ENCODE results near the gene TMEM61. TPM values are rescaled to one million over a fixed set of nuclear protein-coding genes. Genes with fewer than 3 reads are reported as not detected.

TMEM61 gene
- total RNA-seq, 2 experiments from 2014 or later = not detected

DNA sequence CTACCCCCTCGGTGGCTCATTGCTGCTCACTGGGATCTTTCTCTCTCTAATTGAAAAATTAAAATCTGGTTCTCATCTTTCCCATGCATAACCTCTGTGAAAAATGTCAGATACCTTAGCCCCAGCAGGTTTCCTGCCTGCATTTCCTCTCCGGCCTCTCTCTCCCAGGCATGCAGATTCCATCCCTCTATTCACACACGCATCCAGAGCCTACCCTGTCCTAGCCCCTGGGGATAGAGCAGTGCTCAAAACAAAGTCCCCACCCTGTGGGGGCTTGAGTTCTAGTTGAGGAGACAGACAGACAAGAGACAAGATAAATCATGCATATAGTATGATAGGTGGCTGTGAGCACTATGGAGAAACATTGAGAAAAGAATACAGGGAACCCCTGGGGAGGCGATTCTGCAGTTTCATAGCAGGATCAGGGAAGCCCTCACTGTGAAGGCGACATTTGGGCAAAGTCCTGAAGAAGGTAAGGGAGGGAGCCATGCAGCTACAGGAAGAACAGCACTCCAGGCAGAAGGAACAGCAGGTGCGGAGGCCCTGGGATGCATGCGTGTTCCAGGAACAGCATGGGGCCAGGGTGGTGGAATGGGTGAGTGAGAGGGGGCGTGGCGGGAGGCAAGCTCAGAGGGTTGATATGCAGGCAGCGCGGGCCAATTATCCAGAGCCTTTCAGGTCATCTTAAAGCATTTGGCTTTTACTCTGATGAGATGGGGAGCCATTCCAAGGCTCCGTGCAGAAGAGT is 14.8 kb downstream of the TMEM61 start:
- ATAC-seq (ENCODE audit: low read depth) = no peak
- Mint-ChIP-seq H3K27ac (peak overlapping the region; percentile 79), H3K36me3 (no peaks in the 10 kb centered on the region), H3K4me1 (peaks cover 26% of the 10 kb centered on the region), H3K27me3 (peaks cover 44% of the 10 kb centered on the region), H3K4me3 (peak overlapping the region; percentile 62), H3K9me3 (no peaks in the 10 kb centered on the region)
- no peak for DNase-seq
- POLR2A ChIA-PET = interaction anchor here (0.8 to 1.6 kb wide), 2 partner anchors 44 to 50 kb away, joined by 4 to 12 read pairs; no protein-coding TSS in a partner anchor

DNA sequence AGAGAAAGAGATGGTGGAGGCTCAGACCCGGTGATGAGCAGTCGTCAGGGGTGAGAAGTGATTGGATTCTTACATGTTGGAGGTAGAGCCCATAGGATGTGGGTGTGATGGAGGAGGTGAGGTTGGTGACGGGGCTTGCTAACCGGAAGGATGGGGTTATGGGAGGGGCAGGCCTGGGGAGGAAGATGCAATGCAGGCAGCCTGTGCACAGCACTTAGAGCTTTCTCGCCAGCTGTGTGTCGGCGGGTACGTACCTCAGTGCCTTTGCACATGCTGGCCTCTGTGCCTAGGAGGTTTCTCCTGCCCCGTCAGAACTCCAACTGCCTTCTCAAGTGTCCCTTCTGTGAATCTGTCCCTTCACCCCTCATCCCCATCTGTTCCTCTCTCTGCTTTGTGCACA is 15.4 kb downstream of the TMEM61 start:
- Mint-ChIP-seq H3K4me3 (peak overlapping the region; percentile 62), H3K9me3 (no peaks in the 10 kb centered on the region), H3K27me3 (peaks cover 44% of the 10 kb centered on the region), H3K27ac (peak overlapping the region; percentile 79), H3K36me3 (no peaks in the 10 kb centered on the region), H3K4me1 (peaks cover 26% of the 10 kb centered on the region)
- POLR2A ChIA-PET = interaction anchor here (0.8 to 1.6 kb wide), 2 partner anchors 45 to 51 kb away, joined by 4 to 12 read pairs; no protein-coding TSS in a partner anchor
- DNase-seq (peak; percentile 60), ATAC-seq (ENCODE audit: low read depth) (peak; percentile 87)

DNA sequence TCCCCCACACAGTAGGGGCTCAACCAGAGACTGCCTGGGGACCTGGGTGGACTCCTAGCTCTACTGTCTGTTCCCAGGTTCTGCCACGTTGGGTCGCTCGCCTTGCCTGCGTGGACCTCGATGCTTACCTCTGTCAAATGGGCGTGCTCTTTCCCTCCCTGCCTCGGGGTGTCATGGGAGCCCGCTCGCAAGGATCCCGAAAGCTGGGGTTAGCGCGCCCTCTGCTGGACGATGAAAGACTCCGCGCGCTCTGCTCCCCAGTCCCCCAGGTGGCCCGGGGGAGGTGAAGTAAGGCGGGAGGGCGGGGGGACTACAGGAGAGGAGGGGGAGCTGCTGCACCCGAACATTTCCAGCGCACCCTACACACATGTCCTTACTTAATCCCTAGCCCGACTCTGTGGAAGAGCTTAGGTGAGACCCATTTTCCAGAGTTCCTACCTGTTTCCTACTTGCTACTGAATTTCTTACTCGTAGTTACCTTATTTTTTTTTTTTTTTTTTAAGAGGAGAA is 16.0 kb downstream of the TMEM61 start:
- POLR2A ChIA-PET = interaction anchor here (0.5 to 1.6 kb wide), 4 partner anchors 46 to 52 kb away, joined by 4 to 12 read pairs (median 5); no protein-coding TSS in a partner anchor
- ATAC-seq (ENCODE audit: low read depth) = peak; percentile 73
- H3K4me3 Mint-ChIP-seq = peak overlapping the region; percentile 62
- peak overlapping the region; percentile 79 for H3K27ac Mint-ChIP-seq
- H3K9me3 Mint-ChIP-seq = no peaks in the 10 kb centered on the region
- H3K36me3 Mint-ChIP-seq = no peaks in the 10 kb centered on the region
- H3K27me3 Mint-ChIP-seq = peaks cover 44% of the 10 kb centered on the region
- DNase-seq = peak; percentile 90
- peaks cover 26% of the 10 kb centered on the region for H3K4me1 Mint-ChIP-seq

DNA sequence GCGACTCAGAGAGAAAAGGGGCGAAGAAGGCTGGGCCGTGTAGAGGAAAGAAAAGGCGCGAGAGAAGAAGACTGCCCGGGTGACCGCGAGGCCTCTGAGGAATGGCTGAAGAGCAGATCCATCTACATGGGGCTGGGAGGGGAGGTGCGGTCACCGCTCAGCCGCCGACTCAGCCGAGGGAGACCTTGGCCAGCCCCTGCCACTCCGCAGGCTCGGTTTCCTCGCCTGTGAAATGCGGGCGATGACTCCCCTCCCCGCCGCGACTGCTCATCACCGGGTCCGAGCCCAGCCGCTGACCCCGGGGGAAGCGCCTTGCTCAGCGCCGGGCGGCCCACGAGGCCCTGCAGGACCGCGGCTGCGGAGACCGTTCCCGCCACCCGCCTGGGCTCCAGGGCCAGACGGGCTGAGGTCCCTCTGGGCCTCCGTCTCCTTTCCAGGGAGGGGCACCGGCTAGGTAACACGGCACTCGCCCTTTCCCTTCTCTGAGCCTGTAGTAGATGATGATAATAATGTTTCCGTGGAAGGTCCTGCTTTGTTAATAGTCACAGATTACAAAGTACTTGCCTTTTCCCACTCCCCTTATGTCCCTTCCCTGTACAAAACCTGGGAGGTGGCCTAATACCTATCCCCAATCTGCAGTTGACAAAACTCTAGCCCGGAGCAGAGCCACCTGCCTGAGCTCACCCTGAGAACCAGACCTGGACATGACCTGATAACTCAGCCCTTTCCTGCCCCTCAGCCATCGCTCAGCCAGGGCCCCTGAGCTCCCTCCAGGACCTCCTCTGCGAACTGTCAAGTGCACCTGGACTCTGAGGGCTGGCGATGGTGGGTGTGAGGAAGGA is 16.7 kb downstream of the TMEM61 start:
- Mint-ChIP-seq H3K36me3 (no peaks in the 10 kb centered on the region), H3K27ac (no peak overlapping the region), H3K27me3 (peaks cover 44% of the 10 kb centered on the region), H3K4me1 (peaks cover 26% of the 10 kb centered on the region), H3K4me3 (peak overlapping the region; percentile 62), H3K9me3 (no peaks in the 10 kb centered on the region)
- no peak for ATAC-seq (ENCODE audit: low read depth)
- no peak for DNase-seq
- POLR2A ChIA-PET = interaction anchor here (1.3 to 1.6 kb wide), 2 partner anchors 46 to 52 kb away, joined by 4 to 12 read pairs; no protein-coding TSS in a partner anchor

DNA sequence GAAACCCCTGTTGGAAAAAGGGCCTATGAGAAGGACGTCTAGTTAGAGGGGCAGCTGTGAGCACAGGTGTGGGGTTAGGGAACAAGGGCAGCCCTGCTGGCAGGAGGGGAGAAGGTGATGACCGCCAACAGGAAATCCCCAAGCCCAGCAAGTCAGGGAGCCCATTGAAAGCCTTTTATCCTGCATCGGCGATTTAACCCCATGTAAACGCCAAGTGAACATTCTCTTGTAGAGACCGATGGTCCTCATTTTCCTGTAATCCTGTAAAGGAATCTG is 17.2 kb downstream of the TMEM61 start:
- Mint-ChIP-seq H3K36me3 (no peaks in the 10 kb centered on the region), H3K27me3 (peaks cover 44% of the 10 kb centered on the region), H3K27ac (no peak overlapping the region), H3K4me3 (no peak overlapping the region), H3K9me3 (no peaks in the 10 kb centered on the region), H3K4me1 (peaks cover 26% of the 10 kb centered on the region)
- POLR2A ChIA-PET = interaction anchor here (1.3 kb wide), 1 partner anchor 53 kb away, joined by 4 read pairs; no protein-coding TSS in a partner anchor
- no peak for DNase-seq
- ATAC-seq (ENCODE audit: low read depth) = no peak

DNA sequence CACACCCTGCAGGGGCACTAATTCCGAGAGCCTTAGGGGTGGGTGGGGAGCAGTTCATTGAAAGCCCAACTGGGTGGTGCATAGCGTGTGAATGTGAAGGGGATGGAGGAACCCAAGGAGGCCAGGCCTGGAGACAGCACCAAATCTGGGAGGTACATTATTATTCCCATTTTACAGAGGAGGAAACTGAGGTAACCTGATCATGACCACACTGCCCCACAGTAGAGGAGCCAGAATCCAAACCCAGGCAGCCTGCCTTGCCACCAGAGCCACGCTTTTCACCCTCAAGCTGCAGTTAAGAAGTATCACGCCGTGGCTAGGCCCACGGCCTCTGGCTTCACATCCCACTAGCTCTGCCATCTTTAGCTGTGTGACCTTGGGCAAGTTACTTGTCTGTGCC is 17.7 kb downstream of the TMEM61 start:
- POLR2A ChIA-PET = no interaction called here
- H3K9me3 Mint-ChIP-seq = no peaks in the 10 kb centered on the region
- H3K4me1 Mint-ChIP-seq = peaks cover 26% of the 10 kb centered on the region
- no peak overlapping the region for H3K27ac Mint-ChIP-seq
- no peak overlapping the region for H3K4me3 Mint-ChIP-seq
- DNase-seq (no peak), ATAC-seq (ENCODE audit: low read depth) (no peak)
- no peaks in the 10 kb centered on the region for H3K36me3 Mint-ChIP-seq
- peaks cover 44% of the 10 kb centered on the region for H3K27me3 Mint-ChIP-seq

DNA sequence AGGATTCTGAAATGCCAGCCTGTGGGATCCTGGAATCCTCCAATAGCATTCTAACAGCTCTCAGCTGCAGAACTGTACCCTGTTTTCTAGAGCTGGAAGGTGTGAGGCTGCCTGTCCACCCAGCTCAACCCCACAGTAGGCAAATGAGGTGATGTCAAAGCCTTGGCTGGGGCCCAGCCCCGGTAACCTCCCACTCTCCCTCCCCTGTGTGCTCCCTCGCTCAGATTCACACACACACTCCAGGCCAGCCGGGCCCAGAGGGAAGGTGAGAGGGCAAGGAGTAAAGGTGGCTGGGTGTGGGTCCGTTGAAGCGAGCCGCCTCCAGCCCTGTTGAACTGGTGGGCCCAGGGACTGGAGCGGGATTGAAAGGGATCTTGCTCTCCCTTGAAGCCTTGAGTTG is 18.2 kb downstream of the TMEM61 start, which contains the start of gene BSND:
BSND (plus strand) TSS at position 257 of the 400 bp plus-strand sequence. CDS start 254 bp downstream, outside the sequence.
- no peaks in the 10 kb centered on the region for H3K9me3 Mint-ChIP-seq
- peaks cover 44% of the 10 kb centered on the region for H3K27me3 Mint-ChIP-seq
- DNase-seq (no peak), ATAC-seq (ENCODE audit: low read depth) (no peak)
- no peaks in the 10 kb centered on the region for H3K36me3 Mint-ChIP-seq
- POLR2A ChIA-PET = no interaction called here
- H3K4me3 Mint-ChIP-seq = no peak within 1 kb of the TSS
- peaks cover 26% of the 10 kb centered on the region for H3K4me1 Mint-ChIP-seq
- H3K27ac Mint-ChIP-seq = no peak within 1 kb of the TSS

DNA sequence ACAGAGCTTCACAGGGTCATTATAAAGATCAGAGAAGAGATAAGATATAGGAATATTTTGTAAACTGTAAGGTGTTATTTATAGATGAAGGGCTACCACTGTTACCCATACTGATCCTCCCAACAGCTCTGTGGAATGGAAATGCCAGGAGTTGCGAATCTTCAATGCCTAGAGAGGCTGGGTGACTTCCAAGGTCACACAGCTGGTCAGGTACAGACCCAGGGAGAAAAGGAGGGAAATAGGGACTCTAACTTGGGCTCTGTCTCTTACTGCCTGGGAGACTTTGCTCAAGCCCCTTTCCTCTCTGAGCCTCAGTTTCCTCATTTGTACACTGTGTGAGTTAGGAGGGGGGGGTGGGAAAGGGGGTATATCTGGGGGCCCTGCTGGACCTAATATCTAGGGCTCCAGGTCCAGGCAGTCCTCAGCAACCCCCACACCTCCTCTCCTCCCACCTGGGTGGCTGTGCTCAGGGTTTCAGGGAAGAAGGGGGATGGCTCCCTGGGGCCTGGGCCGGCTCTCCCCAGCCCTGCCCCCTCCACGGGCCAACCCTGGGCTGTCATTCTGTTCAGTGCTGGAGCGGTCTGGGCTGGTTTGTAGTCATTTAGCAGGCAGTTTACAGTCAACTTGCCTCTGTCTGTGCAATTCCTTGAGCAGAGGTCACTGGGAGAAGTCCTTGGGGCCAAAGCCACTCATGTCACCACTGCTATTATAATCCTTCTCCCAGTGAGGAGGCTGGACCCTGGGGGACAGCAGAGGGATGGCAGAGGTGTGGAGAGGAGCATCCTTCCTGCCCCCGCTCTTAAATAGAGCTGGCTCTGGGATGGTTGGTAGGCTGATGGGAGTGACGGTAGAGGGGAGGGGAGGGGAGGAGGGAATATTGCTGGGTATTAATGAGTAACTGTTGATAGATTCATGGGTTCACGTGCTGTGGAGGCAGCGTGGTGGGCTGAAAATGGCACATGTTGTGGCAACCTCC is 20.0 kb downstream of the TMEM61 start:
- no peak for ATAC-seq (ENCODE audit: low read depth)
- H3K4me1 Mint-ChIP-seq = peaks cover 17% of the 10 kb centered on the region
- H3K27me3 Mint-ChIP-seq = peaks cover 38% of the 10 kb centered on the region
- no peaks in the 10 kb centered on the region for H3K36me3 Mint-ChIP-seq
- no peak for DNase-seq
- H3K9me3 Mint-ChIP-seq = no peaks in the 10 kb centered on the region
- POLR2A ChIA-PET = no interaction called here
- H3K4me3 Mint-ChIP-seq = no peak overlapping the region
- no peak overlapping the region for H3K27ac Mint-ChIP-seq

DNA sequence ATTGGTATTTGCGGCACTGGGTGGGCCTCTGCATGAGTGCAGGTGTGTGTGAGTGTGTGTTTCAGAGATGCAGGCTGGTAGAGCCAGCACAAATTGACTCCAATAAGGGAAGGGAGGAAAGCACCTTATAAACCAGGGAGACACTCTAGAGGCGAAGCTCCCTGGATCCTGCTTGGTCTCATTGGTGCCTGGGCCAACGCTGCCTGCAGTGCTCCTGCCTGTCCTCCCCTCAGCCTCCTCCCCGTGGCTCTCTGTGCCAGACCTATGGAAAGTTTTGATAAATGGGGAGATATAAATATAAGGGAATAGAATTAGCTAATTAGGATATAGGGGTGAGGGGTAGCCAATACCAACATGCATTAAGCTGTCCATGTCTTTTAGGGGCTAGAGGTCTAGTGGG is 20.9 kb downstream of the TMEM61 start:
- POLR2A ChIA-PET = no interaction called here
- ATAC-seq (ENCODE audit: low read depth) (no peak), DNase-seq (no peak)
- Mint-ChIP-seq H3K27me3 (peaks cover 29% of the 10 kb centered on the region), H3K27ac (no peak overlapping the region), H3K36me3 (no peaks in the 10 kb centered on the region), H3K4me1 (peaks cover 8% of the 10 kb centered on the region), H3K9me3 (no peaks in the 10 kb centered on the region), H3K4me3 (no peak overlapping the region)

DNA sequence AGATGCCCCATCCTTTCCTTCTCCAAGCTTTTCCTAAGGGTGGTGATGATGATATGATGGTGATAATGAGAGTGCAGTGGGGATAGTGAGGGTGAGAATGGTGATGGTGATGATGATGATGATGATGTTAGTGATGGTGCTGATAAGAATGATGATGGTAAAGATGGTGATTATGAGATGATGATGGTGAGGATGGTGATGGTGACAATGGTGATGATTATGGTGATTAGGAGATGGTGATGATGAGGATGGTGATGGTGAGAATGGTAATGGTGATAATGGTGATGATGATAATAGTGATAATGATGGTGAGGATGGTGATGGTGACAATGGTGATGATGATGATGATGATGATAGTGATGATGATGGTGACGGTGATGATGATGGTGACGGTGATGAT is 22.3 kb downstream of the TMEM61 start:
- Mint-ChIP-seq H3K36me3 (no peaks in the 10 kb centered on the region), H3K4me1 (no peaks in the 10 kb centered on the region), H3K4me3 (no peak overlapping the region), H3K9me3 (no peaks in the 10 kb centered on the region), H3K27ac (no peak overlapping the region), H3K27me3 (peaks cover 18% of the 10 kb centered on the region)
- ATAC-seq (ENCODE audit: low read depth) (no peak), DNase-seq (no peak)
- POLR2A ChIA-PET = no interaction called here

DNA sequence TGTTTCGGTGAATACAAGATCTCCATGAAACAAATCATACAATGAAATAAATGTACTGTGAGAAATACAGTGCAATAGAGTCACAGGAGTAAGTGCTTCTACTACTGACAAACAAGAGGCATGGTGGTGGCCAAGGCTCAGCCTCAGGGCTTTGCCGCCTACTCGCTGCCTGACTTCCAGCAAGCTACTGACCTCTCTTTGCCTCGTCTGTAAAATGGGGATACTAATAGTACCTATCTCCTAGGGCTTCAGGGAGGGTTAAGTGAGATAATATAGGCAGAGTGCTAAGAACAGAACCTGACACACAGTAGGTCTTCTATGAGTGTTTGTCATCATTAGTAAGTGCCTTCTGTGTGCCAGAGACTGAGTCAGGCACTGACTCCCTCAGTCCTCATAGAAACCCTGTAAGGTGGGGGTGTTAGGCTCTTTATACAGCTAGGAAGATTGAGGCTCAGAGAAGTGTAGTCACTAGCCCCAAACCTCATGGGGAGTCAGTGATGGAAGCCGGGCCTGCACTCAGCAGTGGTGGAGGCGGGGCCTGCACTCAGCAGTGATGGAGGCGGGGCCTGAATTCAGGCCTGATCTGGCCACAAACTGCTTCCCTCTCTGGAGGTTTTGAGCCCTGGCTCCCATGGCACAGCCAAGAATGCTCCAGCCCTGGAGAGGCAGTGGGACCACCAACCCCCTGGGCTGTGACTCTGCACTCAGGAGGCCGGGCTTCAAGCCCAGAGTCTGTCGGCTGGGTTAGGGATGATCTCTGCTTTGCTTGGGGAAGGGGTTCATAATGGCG is 25.1 kb downstream of the TMEM61 start:
- peaks cover 2% of the 10 kb centered on the region for H3K27me3 Mint-ChIP-seq
- H3K4me3 Mint-ChIP-seq = no peak overlapping the region
- no peaks in the 10 kb centered on the region for H3K4me1 Mint-ChIP-seq
- ATAC-seq (ENCODE audit: low read depth) (no peak), DNase-seq (no peak)
- no peak overlapping the region for H3K27ac Mint-ChIP-seq
- H3K9me3 Mint-ChIP-seq = no peaks in the 10 kb centered on the region
- H3K36me3 Mint-ChIP-seq = no peaks in the 10 kb centered on the region
- POLR2A ChIA-PET = no interaction called here

DNA sequence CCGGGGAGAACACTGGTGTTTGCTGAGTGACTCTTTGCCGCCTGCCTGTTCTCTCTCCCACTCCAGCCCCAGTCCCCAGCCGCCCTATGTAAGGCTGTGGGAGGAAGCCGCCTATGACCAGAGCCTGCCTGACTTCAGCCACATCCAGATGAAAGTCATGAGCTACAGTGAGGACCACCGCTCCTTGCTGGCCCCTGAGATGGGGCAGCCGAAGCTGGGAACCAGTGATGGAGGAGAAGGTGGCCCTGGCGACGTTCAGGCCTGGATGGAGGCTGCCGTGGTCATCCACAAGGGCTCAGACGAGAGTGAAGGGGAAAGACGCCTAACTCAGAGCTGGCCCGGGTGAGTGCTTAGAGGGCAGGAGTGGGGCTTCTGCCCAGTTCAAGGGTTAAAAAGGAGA is 26.5 kb downstream of the TMEM61 start:
- H3K4me3 Mint-ChIP-seq = no peak overlapping the region
- H3K4me1 Mint-ChIP-seq = no peaks in the 10 kb centered on the region
- H3K27me3 Mint-ChIP-seq = peaks cover 2% of the 10 kb centered on the region
- no peak for ATAC-seq (ENCODE audit: low read depth)
- H3K36me3 Mint-ChIP-seq = no peaks in the 10 kb centered on the region
- no peak overlapping the region for H3K27ac Mint-ChIP-seq
- POLR2A ChIA-PET = no interaction called here
- H3K9me3 Mint-ChIP-seq = no peaks in the 10 kb centered on the region
- DNase-seq = no peak
